SK-N-SH treated with all-trans-retinoic acid at 6 μM for 48 hours (cell line): Measurements from ENCODE around the gene PPP1R1A.

Experiments used
- CREB5 ChIP-seq: fragments of 250-450 bp; sonication (Bioruptor Pico); IDR thresholded peaks from 2 replicates; pipeline ENCODE4 v1.5.1; 2020; ENCODE audit warnings: low read depth, mild to moderate bottlenecking, moderate library complexity
- CSDC2 ChIP-seq: fragments of 250-450 bp; sonication (Bioruptor Pico); IDR thresholded peaks from 2 replicates; pipeline ENCODE4 v1.5.0; 2020; ENCODE audit warnings: mild to moderate bottlenecking, moderate library complexity
- CSRNP3 ChIP-seq: fragments of 250-450 bp; sonication (Bioruptor Pico); IDR thresholded peaks from 2 replicates; pipeline ENCODE4 v1.5.1; 2021; ENCODE audit warnings: mild to moderate bottlenecking, moderate library complexity
- RARB ChIP-seq: fragments of 250-450 bp; sonication (Bioruptor Pico); IDR thresholded peaks from 2 replicates; pipeline ENCODE4 v1.8.0; 2021; ENCODE audit warnings: mild to moderate bottlenecking, moderate library complexity
- TCF4 ChIP-seq: fragments of 250-450 bp; sonication (Bioruptor Pico); IDR thresholded peaks from 2 replicates; pipeline ENCODE4 v1.8.0; 2021; ENCODE audit warnings: mild to moderate bottlenecking, moderate library complexity, borderline replicate concordance
- ZFP30 ChIP-seq: fragments of 450-650 bp; formaldehyde crosslinking; IDR thresholded peaks from 2 replicates; pipeline ENCODE4 v1.5.0; 2022; ENCODE audit warnings: mild to moderate bottlenecking, moderate library complexity
- ZNF70 ChIP-seq: fragments of 450-650 bp; formaldehyde crosslinking; IDR thresholded peaks from 2 replicates; pipeline ENCODE4 v1.5.0; 2020; ENCODE audit warnings: mild to moderate bottlenecking, moderate library complexity
- ZNF8 ChIP-seq: fragments of 450-650 bp; formaldehyde crosslinking; IDR thresholded peaks from 2 replicates; pipeline ENCODE4 v1.5.0; 2020; ENCODE audit warnings: mild to moderate bottlenecking, moderate library complexity

DNA sequence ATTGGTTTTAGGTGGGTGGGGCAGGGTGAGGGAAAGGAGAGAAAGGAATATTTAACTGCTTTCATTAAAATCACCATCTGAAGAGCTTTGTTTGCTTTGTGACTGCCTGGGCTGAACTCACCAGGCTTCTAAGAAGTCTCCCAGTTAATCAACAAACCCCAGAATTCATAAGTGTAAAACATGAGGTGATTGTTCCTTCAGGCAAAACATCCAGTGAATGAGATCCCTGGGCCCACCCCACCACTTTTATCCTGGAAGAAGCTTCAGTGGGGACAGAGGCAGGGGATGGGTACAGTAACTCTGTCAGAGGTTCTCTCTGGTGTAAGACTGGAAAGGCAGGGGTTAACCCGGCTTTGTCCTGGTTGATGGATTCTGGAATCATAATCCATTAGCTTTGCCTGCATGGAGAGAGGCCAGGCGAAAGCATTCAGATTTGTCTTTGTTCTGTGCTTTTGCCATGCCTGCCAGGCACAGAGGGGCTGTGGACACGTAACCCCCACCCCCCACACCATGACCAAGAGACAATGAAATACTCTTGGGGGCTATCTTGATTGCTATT, 22.4 kb downstream of the PPP1R1A start:
- no peak for TF ChIP-seq ZFP30 (CRISPR knock-in tag)
- TF ChIP-seq CSDC2 (CRISPR knock-in tag), result no peak
- TF ChIP-seq ZNF70 (CRISPR knock-in tag), result no peak
- no peak for TF ChIP-seq CSRNP3
- no peak for TF ChIP-seq CREB5 (CRISPR knock-in tag)
- TF ChIP-seq ZNF8, result no peak
- no peak for TF ChIP-seq RARB (CRISPR knock-in tag)
- no peak for TF ChIP-seq TCF4 (CRISPR knock-in tag)
